ENCODE data around the gene GRID1. TPM values are rescaled to one million over a fixed set of nuclear protein-coding genes. Genes with fewer than 3 reads are reported as not detected.
A peak's percentile ranks its signal among the peaks of the same experiment; 100 is the strongest.

Gene GRID1
- total RNA-seq, 1 experiment from 2014 or later, result 5.6 TPM

- BruUV-seq (replicated peaks), result no TSS peak
- intact Hi-C loops (cut with micrococcal nuclease), result no loop called here
- H3K4me2 ChIP-seq (ENCODE audit: low read length), result no peak overlapping the region
- no peaks in the 10 kb centered on the region for H3K79me2 ChIP-seq (ENCODE audit: insufficient read depth, low read length)
- no peak for TF ChIP-seq CEBPB (IDR thresholded peaks at IDR 0.05; ENCODE audit: low read depth)
- H3K27me3 ChIP-seq (ENCODE audit: insufficient read depth, low read length), result no peaks in the 10 kb centered on the region
- ChIA-PET CTCF (no interaction called here), POLR2A (no interaction called here), RAD21 (ENCODE audit: low non-redundant PET in 1 of 2, low total read pairs in 2 of 2, uncharacterized antibody in 2 of 2, unreplicated experiment in 2 of 2) (no interaction called here)
- no peak for DNase-seq (ENCODE audit: low read depth, low spot score)
- no peaks in the 10 kb centered on the region for H3K4me1 ChIP-seq (ENCODE audit: control insufficient read depth in 1 of 2, insufficient read depth in 2 of 2, low read length in 2 of 2)
- H3K9me3 ChIP-seq (ENCODE audit: control insufficient read depth in 1 of 2, insufficient read depth in 1 of 2, low read depth in 1 of 2, low read length in 2 of 2), result no peaks in the 10 kb centered on the region
- H4K20me1 ChIP-seq (ENCODE audit: insufficient read depth), result no peaks in the 10 kb centered on the region
- H2AFZ ChIP-seq (ENCODE audit: low read depth, low read length, poor library complexity, severe bottlenecking), result no peak overlapping the region
- H3K9me2 ChIP-seq (ENCODE audit: insufficient read depth), result no peaks in the 10 kb centered on the region
- H3K27ac ChIP-seq (ENCODE audit: low read depth, low read length), result no peak overlapping the region
- no peaks in the 10 kb centered on the region for H3K36me3 ChIP-seq (ENCODE audit: control insufficient read depth in 1 of 2, insufficient read depth in 2 of 2, low read length in 2 of 2)
- no peak for ATAC-seq
- no peak overlapping the region for H3K9ac ChIP-seq (ENCODE audit: low read length)
- no peak overlapping the region for H3K4me3 ChIP-seq (replicated peaks in 1 of 2; ENCODE audit: low read depth in 1 of 2, low read length in 2 of 2)
Measured at GRCh38 chr10:86290933-86291615, 75.5 kb downstream of the GRID1 start.

DNA sequence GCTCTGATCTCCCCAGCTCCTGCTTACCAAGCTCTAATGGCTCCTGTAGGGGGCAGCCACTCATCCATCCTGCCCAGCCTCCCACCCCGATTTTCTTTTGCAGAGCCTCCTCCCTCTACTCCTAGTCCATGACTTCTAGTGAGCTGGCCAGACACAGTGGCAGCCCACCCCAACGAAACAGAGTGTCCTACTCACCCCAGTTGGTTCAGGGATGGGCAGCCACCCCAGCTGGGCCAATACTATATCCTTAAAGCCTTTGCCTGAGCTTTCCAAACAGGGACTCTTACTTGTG lies 77.1 kb downstream of the GRID1 start:
- ATAC-seq, result peak; percentile 54
- Histone ChIP-seq H3K9me3 (ENCODE audit: control insufficient read depth in 1 of 2, insufficient read depth in 1 of 2, low read depth in 1 of 2, low read length in 2 of 2) (no peaks in the 10 kb centered on the region), H3K4me3 (replicated peaks in 1 of 2; ENCODE audit: low read depth in 1 of 2, low read length in 2 of 2) (no peak overlapping the region), H3K27me3 (ENCODE audit: insufficient read depth, low read length) (no peaks in the 10 kb centered on the region), H3K9me2 (ENCODE audit: insufficient read depth) (no peaks in the 10 kb centered on the region), H3K9ac (ENCODE audit: low read length) (no peak overlapping the region), H4K20me1 (ENCODE audit: insufficient read depth) (no peaks in the 10 kb centered on the region), H3K27ac (ENCODE audit: low read depth, low read length) (no peak overlapping the region), H3K79me2 (ENCODE audit: insufficient read depth, low read length) (no peaks in the 10 kb centered on the region), H3K36me3 (ENCODE audit: control insufficient read depth in 1 of 2, insufficient read depth in 2 of 2, low read length in 2 of 2) (no peaks in the 10 kb centered on the region), H3K4me2 (ENCODE audit: low read length) (no peak overlapping the region), H2AFZ (ENCODE audit: low read depth, low read length, poor library complexity, severe bottlenecking) (no peak overlapping the region), H3K4me1 (ENCODE audit: control insufficient read depth in 1 of 2, insufficient read depth in 2 of 2, low read length in 2 of 2) (no peaks in the 10 kb centered on the region)
- BruUV-seq (replicated peaks), result no TSS peak
- intact Hi-C loops (cut with micrococcal nuclease), result no loop called here
- ChIA-PET CTCF (no interaction called here), RAD21 (ENCODE audit: low non-redundant PET in 1 of 2, low total read pairs in 2 of 2, uncharacterized antibody in 2 of 2, unreplicated experiment in 2 of 2) (no interaction called here), POLR2A (no interaction called here)
- TF ChIP-seq, protein P1, sequence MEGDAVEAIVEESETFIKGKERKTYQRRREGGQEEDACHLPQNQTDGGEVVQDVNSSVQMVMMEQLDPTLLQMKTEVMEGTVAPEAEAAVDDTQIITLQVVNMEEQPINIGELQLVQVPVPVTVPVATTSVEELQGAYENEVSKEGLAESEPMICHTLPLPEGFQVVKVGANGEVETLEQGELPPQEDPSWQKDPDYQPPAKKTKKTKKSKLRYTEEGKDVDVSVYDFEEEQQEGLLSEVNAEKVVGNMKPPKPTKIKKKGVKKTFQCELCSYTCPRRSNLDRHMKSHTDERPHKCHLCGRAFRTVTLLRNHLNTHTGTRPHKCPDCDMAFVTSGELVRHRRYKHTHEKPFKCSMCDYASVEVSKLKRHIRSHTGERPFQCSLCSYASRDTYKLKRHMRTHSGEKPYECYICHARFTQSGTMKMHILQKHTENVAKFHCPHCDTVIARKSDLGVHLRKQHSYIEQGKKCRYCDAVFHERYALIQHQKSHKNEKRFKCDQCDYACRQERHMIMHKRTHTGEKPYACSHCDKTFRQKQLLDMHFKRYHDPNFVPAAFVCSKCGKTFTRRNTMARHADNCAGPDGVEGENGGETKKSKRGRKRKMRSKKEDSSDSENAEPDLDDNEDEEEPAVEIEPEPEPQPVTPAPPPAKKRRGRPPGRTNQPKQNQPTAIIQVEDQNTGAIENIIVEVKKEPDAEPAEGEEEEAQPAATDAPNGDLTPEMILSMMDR (IDR thresholded peaks at IDR 0.05 in 2 of 3, conservative IDR thresholded peaks at IDR 0.05 in 1 of 3; ENCODE audit: borderline replicate concordance in 1 of 3, insufficient read depth in 1 of 3, low read depth in 2 of 3, low read length in 2 of 3), result peak in 2 of 3 experiments; percentile 19 to 20; a peak in 2 of 6 replicates
- no peak for TF ChIP-seq EZH2 (IDR thresholded peaks at IDR 0.05)
- no peak for DNase-seq (ENCODE audit: low read depth, low spot score)

Measured in HCT116 (cell line).